Left kidney (tissue), 8 donors: ENCODE data around the gene DIO1. TPM values are rescaled to one million over a fixed set of nuclear protein-coding genes. Genes with fewer than 3 reads are reported as not detected.
"Not testable (repeated sequence)": the region's sequence is repeated elsewhere in the genome, so short reads cannot be mapped to it uniquely, and the experiment has no call there.

Source experiments
- DNase-seq: peaks from one replicate; pipeline ENCODE4 v3.0.0-alpha.2; 2013
- long read RNA-seq, 8 donors: transcript quantifications; one replicate each; lab custom pipeline, GENCODE V29; 2026
- polyA plus RNA-seq: library from polyadenylated mRNA; unstranded; fragments of 120-200 nt; gene quantifications from one replicate; pipeline ENCODE4 v1.2.1, GENCODE V29; 2013; ENCODE audit not compliant: insufficient read length

The DIO1 gene
- 7.6 TPM for polyA plus RNA-seq
- long read RNA-seq, donor 1, partial matches to known transcripts: 0 of 1 reads
- long read RNA-seq, donor 1, other reads (novel, unspliced or antisense): 0 of 1 reads
- long read RNA-seq, donor 2, partial matches to known transcripts: 0 of 1 reads
- long read RNA-seq, donor 2, other reads (novel, unspliced or antisense): 0 of 1 reads
- long read RNA-seq, donor 3, partial matches to known transcripts: 0 of 2 reads
- long read RNA-seq, donor 3, other reads (novel, unspliced or antisense): 0 of 2 reads
- long read RNA-seq, donor 4: 0 reads
- long read RNA-seq, donor 5, partial matches to known transcripts: 0 of 2 reads
- long read RNA-seq, donor 5, other reads (novel, unspliced or antisense): 0 of 2 reads
- long read RNA-seq, donor 6: 0 reads
- long read RNA-seq, donor 7, partial matches to known transcripts: 0 of 1 reads
- long read RNA-seq, donor 7, other reads (novel, unspliced or antisense): 0 of 1 reads
- long read RNA-seq, donor 8, partial matches to known transcripts: 13 of 68 reads
- long read RNA-seq, donor 8, other reads (novel, unspliced or antisense): 55 of 68 reads

DNA sequence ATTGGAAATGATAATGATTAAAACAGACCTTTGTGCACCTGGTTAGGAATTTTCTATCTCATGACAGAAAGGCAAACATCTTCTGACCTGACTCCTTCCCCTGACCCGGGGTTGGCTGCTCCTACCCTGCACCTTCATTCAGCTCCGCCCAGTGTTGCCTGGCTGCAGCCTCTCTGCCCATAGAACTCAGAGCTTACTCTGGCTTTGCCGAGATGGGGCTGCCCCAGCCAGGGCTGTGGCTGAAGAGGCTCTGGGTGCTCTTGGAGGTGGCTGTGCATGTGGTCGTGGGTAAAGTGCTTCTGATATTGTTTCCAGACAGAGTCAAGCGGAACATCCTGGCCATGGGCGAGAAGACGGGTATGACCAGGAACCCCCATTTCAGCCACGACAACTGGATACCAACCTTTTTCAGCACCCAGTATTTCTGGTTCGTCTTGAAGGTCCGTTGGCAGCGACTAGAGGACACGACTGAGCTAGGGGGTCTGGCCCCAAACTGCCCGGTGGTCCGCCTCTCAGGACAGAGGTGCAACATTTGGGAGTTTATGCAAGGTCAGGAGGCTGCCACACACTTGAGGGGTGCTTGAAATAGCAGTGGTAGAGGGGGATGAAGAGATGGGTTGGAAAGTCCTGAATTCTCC is at the start of gene DIO1:
DIO1 (plus strand) TSS at position 189 of the 638 bp plus-strand sequence; CDS start at position 213, 24 bp downstream.
- DNase-seq: no peak

DNA sequence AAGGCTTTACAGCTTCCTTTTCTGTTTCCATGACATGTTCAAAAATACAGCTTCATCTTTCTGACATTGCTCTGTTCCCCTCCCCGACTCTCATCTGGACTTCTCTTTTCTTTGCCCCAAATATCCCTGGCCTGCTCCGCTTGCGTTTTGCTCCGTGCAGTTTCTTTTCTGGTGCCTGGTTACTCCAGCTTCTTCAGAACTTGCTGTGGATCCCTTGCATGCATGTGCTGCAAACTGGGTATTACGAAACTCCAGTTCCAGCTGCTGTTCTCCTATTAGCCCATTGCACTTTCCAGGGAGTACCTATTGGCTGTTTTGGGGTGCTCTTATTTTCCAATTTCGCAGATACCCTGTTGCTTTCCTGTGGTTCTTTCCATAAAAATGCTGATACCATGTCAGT is 46.0 kb upstream of the DIO1 start:
- no peak for DNase-seq

DNA sequence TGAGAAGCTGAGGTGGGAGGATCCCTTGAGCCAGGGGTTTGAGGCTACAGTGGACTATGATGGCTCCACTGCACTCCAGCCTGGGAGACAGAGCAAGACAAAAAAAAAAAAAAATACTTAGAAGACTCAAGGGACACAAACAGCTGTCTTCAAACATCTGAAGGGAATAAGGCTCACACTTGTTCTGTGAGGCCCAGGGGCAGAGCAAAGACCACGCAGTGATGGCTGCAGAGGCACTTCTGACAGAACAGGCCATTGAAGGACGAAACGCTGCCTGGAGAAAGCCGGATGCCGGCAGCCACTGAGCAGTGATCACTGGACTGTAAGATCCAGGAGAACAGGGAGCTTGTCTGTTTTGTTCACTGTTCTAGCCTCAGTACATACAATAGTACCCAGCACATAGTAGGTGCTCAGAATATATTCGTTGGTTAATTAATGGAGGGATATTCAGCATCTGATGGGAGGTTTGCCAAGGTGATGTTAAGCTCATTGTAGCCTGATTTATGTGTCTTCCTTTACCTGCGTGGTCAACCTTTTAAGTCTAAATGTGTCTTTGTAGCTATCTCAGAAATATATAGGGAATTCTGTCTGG is 43.8 kb upstream of the DIO1 start:
- DNase-seq: no peak

DNA sequence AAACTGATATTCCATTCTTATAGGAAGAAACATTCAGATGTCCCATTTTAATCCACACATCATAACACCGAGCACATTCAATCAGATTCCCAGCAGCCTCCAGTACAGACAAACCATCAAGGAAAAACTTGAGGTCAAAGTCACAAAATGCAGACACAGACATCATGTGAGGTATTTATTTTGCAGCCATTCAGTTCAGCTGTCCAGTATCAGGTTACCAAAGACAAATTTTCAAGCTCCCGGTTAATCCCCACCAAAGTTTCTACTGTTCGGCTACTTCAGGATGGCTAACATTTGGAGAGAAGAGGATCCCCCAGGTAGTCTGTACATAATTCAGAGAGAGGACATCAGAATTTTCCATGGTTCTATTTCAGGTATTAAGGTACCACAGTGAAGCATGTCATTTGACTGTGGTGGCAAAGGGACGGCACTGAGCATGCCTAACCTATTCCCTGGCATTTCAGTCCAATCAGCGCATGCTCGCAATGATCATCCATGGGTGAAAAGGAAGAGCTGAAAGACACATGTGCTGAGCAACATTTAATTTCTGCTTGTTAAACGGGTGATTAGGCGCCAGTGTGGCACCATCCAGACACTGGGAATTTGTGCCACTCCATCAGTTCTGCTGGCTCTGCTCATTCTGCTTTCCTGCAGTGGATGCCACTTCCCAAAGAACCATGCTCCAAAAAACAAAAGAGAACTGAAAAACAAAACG is 42.3 kb upstream of the DIO1 start:
- no peak for DNase-seq

DNA sequence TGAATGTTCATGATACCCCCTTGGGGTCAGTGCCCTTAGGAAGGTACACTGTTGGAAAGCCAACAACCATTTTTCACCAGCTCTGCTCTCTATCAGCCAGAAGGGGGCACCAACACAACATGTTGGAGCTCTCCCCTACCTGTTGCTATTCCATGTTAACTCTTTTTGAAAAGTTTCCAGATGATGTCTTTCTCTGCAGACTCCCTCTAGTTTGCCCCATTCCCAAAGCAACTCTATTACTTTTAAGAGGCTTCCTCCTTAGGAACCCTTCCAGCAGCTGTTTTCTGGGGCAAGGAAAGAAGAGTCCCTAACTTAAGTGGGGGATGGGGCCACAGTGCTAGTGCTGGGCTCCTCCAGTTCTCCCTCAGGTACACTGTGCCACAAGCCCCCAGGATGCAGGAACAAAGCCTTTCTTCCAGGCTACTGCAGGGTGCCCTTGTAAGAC is 33.0 kb upstream of the DIO1 start:
- DNase-seq: peak; percentile 59

DNA sequence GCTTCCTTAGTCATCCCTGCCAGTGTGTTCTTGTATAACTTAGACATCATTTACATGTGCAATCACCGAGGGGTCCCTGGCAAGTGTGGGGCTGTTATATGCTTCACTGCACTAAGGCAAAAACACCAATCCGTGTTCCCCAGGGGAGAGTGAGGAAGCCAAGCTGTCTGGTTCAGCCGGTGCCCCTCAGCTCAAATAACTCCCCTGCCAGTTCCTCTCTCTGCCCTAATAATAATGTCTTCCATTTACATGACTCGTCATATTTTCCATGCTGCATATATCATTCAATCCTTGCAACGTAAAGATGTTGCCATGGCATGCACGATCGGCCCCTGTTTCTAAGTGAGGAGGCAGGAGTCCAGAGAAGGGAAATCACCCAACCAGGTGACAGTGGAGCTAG is 31.5 kb upstream of the DIO1 start:
- no peak for DNase-seq

DNA sequence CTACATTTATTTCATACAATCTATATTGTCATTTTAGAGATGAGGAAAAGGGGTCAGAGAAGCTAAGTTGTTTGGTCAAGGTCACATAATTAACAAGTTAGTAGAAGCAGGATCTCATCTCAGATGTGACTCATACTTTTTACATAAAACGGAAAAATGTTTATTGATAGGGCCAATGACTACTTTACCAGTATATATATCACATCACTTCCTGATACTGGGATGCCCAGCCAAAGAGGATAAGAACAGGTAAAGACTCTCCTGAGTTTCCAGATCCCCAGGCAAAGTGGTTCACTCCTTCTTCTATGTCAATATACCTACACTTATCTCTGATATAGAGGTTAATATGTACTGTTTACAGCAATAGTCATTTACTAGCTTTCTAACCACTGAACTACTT is 25.4 kb upstream of the DIO1 start:
- no peak for DNase-seq

DNA sequence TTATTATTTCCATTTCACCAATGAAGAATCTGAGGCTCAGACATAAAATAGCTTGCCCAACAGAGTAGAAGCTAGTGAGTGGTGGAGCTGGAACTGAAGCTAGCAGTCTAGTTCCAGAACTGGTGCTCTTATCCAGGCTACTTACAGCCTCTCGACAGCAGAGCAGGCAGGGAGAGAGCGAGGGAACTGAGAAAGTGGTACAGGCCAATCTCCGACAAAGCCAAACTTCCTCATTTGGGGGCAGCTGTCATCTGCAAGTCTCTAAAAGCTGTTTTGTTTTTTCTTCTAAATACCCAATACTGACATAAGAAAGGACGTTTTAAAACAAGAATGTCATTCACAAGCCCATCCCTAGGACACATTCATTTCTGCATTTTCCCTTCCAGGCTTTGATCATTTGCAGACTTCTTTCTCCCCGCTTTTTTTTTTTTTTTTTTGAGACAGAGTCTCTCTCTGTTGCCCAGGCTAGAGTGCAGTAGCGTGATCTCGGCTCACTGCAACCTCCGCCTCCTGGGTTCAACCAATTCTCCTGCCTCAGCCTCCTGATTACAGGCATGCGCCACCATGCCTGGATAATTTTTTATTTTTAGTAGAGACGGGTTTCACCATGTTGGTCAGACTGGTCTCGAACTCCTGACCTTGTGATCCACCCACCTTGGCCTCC is 24.4 kb upstream of the DIO1 start:
- DNase-seq: no peak

DNA sequence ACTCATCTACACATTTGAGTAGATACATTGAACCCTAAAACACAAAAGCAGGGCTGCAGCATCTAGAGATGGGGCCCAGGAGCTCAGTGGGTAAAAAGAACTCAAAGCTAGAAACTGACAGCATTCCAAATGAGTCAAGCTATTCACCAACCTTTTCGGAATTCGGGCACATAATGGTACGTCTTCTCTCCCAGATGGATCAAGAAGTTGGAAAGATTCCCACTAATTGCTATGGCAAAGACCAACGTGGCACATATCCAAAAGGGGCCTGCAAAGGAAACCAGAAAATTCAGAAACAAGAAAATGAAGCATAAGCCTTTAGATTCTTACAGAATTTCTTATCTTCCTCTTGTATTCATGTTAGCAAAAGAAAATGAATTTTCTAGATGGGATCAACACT is 22.8 kb upstream of the DIO1 start:
- DNase-seq: no peak

DNA sequence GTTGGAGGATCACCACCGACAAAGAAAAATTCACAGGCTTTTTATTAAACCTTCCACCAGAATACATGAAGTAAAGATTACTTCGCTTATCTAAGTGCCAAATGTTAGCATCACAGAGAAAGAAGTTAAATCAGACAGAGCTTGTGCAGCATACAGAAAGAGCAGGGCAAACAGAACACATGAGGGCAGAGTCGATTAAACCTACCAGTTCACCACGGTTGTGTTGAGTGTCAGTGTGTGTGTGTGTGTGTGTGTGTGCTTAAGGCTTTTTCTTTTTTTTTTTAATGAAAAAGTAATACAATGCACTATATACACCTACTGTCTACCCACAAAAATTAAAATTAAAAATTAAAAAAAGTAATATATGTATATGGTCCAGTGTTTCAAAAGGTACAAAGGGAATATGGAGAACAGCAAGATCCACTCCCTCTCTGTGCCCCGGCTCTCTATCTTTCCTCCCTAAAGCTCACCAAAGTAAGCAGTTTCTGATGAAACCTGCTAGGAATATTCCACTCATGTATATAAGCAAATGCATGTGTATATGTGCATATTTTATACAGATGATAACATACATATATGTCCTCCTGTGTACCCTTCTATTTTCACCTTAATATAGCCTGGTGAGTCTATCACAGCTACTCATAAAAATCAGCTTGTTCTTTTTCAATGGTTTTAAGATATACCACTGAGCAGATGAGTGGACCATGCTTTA is 22.1 kb upstream of the DIO1 start:
- DNase-seq: no peak

DNA sequence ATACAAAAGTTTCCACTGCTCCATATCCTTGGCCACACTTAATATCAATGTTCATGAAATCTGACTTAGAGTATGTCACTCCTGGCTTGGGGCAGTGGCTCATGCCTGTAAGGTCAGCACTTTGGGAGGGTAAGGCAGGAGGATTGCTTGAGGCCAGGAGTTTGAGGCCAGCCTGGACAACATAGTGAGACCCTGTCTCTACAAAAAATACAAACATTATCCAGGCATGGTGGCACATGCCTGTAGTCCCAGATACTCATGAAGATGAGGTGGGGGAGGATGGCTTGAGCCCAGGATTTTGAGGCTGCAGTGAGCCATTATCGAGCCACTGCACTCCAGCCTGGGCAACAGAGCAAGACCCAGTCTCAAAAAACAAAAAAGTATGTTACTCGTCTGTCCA is 18.8 kb upstream of the DIO1 start:
- not testable (repeated sequence) for DNase-seq

DNA sequence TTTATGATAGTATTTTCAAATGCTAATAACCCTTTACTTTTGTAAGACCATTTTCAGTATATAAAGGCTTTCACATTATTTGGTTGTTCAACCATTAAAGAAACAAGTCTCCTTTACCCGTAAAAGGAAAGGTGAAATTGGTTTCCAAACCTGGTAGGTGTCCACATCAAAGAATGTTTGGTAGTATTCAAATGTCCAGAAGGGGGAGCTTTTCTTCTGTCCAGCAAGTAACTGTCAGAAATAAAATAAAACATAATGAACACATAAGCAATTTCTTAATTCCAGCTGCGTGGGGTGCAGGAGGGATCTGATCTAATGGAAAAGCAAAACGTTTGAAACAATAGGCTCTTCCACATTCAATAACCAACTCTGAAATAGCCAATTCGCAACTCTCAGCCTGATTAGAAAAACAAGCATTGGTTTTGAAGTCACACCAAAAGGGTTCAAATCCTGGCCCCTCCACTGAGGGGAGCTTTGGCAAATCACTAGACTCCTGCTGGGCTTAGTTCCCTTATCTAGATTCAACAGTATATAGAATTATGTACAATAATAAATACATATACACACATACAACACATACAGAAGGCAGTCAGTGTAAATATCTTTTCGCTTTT is 15.4 kb upstream of the DIO1 start:
- peak; percentile 45 for DNase-seq

DNA sequence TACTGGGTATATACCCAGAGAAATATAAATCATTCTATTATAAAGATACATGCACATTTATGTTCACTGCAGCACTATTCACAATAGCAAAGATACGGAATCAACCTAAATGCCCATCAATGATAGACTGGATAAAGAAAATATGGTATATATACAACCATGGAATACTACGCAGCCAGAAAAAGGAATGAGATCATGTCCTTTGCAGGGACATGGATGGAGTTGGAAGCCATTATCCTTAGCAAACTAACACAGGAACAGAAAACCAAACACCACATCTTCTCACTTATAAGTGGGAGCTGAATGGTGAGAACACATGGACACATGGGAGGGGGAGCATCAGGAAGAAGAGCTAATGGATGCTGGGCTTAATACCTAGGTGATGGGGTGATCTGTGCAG is 12.1 kb upstream of the DIO1 start:
- DNase-seq: not testable (repeated sequence)

DNA sequence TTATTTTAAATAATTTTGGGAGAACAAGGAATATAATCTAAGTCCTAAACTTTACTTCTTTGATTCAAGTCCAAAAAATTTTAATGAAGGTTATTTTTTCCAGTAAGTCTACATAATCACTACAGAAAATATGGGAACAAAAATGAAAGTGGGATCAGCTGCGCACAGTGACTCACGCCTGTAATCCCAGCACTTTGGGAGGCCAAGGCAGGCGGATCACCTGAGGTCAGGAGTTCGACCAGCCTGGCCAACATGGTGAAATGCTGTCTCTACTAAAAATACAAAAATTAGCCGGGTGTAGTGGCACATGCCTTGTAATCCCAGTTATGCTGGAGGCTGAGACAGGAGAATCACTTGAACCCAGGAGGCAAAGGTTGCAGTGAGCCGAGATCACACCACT is 10.4 kb upstream of the DIO1 start:
- DNase-seq: not testable (repeated sequence)

DNA sequence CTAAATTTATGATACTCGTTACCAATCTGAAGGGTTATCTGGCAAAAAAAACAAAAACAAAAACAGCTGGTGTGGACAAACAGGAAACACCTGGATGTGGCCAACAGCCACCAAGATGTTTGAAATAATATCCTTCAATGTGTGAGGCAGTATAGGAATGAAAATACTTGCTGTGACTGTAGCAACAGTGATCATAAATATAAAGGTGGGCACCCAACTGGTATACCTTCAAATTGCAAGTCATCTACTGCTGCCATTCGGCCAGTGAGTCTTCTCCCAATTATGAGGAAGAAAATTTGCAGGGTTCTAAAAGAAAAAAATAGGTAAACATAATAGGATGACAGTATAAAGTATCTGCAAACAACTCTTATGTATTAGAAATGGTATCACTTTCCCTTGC is 5.3 kb upstream of the DIO1 start:
- DNase-seq: no peak

DNA sequence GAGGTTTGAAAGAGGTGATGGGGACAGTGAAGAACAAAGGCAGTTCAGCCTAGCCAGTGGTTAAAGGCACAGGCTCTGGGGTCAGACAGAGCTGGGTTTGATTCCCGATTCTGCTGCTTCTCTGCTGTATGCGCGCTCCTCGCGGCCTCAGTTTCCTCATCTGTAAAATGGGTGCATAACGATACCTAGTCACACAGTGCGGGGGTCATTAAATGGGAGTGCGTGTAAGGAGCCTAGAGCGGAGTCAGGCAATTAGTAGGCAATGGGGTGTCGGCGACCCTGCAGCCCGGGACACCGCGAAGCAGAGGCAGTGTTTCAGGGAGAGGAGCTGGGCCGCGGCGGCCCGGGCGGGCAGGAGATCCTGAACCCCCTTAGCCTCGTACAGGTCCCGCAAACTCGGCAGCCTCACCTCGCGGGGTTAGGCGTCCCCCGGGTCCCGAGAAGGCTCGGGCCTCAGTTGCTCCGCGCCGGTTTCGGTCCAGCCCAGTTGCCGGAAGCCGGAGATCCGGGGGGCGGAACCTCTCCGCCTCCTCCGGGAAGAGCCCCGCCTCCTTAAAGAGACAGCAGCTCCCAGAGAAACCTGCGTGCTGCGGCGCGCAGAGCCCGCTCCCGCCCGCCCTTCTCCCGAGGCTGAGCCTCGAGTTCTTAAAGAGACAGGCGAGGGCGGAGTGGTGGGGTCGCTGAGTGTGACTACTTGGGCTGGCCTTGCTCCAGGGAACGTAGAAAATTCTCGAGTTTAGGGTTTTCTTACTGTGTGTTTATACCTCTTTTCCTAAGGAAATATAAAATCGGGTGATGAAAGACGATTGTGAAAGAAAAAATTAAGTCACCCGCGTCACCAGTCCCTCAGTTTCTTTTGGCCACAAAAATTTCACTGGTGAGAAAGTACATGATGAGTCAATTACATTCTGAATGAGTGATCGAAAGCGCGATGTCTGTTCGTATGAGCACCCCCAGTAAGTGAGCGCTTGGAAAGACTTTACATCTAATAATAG is 4.4 kb upstream of the DIO1 start, which contains the start of gene YIPF1:
YIPF1 (minus strand) TSS at position 494 of the 995 bp plus-strand sequence. CDS start 860 bp downstream, outside the sequence.
- DNase-seq: peak; percentile 86

DNA sequence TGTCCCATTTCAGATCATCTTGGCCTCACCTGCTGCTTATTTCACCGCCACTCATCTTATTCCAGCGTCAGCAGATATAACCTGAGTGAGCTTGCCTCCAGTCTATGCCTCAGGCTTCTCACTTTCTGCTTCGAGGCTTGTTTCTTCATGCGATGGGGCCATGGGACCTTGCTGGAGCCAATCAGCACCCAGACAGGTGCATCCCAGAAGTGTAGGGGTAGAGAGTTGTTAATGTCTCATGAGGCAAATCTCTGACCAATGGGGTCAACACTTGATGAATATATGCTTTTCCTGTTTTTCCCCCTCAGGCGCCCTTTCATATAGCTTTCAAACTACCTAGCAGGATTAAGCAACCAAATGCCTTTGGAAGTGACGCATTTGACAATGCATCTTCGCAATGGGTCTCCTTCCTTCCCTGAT is 3.5 kb upstream of the DIO1 start:
- DNase-seq: no peak

DNA sequence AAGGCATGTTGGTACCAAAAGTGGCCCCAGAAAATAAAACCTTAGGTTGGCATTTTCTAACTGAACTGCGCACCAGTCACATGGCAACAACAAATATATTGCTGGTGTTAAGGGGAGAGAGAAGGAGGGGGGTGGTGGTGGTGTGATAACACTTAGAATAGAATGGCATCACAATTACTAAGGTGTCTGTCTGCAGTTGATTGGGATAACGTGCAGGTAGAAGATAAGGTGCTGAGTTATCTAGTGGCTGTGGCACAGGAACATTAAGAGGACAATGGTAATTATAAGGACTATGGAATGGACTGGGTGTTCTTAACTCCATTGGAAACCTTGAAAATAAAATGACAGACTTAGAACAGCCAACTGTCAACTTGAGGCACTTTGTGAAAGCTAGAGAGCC is 3.0 kb upstream of the DIO1 start:
- no peak for DNase-seq

DNA sequence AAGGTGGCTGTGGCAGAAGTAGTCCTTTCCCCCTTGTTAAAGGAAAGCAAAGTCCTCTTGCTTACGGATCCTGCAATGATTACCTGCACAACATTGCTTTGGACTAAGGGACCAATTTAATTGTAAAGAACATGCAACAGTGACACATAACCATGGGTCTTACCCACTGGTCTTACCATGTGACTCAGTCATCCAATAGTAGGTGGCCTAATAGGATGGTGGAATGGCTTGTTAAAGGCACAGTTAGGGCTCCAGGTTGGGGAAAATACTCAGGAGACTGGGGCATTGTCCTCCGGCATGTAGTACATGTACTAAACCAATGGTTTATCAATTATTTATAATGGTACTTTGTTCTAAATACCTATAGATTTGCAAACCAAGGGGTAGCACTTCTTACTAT is 2.3 kb upstream of the DIO1 start:
- no peak for DNase-seq
